ENCODE data around the gene OTX1.

DNA sequence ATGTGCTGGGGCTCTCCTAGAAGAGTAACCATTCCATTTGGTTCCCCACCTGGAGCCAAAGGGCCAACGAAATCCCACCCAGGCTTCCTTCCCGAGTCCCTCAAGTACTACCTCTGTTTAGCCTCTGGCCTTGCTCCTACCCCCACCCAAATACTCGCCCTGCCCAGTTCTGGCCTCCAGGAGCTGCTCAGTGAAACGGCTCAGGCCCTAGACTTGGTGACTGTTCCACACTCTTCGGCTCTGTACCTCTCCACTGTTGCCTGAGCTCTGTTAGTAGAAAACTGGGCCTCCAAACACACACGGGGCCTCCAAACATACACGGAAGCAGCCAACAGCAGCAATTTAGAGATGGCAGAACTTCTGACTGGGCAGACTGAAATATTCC, 4.2 kb downstream of the OTX1 start:
- TF ChIP-seq, protein P1, sequence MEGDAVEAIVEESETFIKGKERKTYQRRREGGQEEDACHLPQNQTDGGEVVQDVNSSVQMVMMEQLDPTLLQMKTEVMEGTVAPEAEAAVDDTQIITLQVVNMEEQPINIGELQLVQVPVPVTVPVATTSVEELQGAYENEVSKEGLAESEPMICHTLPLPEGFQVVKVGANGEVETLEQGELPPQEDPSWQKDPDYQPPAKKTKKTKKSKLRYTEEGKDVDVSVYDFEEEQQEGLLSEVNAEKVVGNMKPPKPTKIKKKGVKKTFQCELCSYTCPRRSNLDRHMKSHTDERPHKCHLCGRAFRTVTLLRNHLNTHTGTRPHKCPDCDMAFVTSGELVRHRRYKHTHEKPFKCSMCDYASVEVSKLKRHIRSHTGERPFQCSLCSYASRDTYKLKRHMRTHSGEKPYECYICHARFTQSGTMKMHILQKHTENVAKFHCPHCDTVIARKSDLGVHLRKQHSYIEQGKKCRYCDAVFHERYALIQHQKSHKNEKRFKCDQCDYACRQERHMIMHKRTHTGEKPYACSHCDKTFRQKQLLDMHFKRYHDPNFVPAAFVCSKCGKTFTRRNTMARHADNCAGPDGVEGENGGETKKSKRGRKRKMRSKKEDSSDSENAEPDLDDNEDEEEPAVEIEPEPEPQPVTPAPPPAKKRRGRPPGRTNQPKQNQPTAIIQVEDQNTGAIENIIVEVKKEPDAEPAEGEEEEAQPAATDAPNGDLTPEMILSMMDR (IDR thresholded peaks at IDR 0.05) = no peak
- TF ChIP-seq POLR2A (IDR thresholded peaks at IDR 0.05) = no peak
